SU-DHL-6 (cell line): Measurements from ENCODE around the gene ZNF83.
"Not testable (repeated sequence)": the region's sequence is repeated elsewhere in the genome, so short reads cannot be mapped to it uniquely, and the experiment has no call there.

Source experiments
- H2AFZ ChIP-seq: fragments of 200-600 bp; sonication (generic); 2 replicates; pipeline ENCODE4 v1.6.1; 2014; ENCODE audit warnings: low read depth, mild to moderate bottlenecking, moderate library complexity, mixed read lengths, antibody characterized with exemption, low read length; ENCODE audit not compliant: severe bottlenecking
- H3F3A ChIP-seq: fragments of 200-600 bp; shearing (Covaris generic); 2 replicates; pipeline ENCODE4 v1.6.0; 2016; ENCODE audit warnings: antibody characterized with exemption, mild to moderate bottlenecking; ENCODE audit not compliant: insufficient read depth
- H3K27ac ChIP-seq: fragments of 200-600 bp; sonication (generic); 2 replicates; pipeline ENCODE4 v1.5.1; 2016; ENCODE audit warnings: low read depth, mild to moderate bottlenecking, low read length, moderate library complexity, mixed read lengths
- H3K27me3 ChIP-seq: fragments of 200-600 bp; sonication (generic), shearing (Covaris generic); 2 replicates; pipeline ENCODE4 v1.6.0; 2014; ENCODE audit warnings: mild to moderate bottlenecking, low read length
- H3K36me3 ChIP-seq: fragments of 200-600 bp; sonication (generic); 2 replicates; pipeline ENCODE4 v1.6.1; 2014; ENCODE audit warnings: mild to moderate bottlenecking, low read length, mixed read lengths
- H3K4me2 ChIP-seq: fragments of 300-600, 200-600 bp; shearing (Covaris generic), sonication (generic); 2 replicates; pipeline ENCODE4 v1.6.0; 2014; ENCODE audit warnings: low read length, low read depth, mild to moderate bottlenecking; ENCODE audit not compliant: poor library complexity, severe bottlenecking
- H3K4me3 ChIP-seq: fragments of 200-600 bp; sonication (generic); 2 replicates; pipeline ENCODE4 v1.5.1; 2014; ENCODE audit warnings: antibody characterized with exemption, low read length, mild to moderate bottlenecking, mixed read lengths; ENCODE audit not compliant: insufficient read depth, poor library complexity, severe bottlenecking
- H3K79me2 ChIP-seq: fragments of 200-600 bp; sonication (generic); 2 replicates; pipeline ENCODE4 v1.6.1; 2014; ENCODE audit warnings: mild to moderate bottlenecking, low read length, moderate library complexity; ENCODE audit not compliant: insufficient read depth
- H3K9ac ChIP-seq: fragments of 200-600 bp; sonication (generic); 2 replicates; pipeline ENCODE4 v1.7.0; 2014; ENCODE audit warnings: mild to moderate bottlenecking, low read length
- H3K9me2 ChIP-seq: fragments of 200-600 bp; sonication (generic); replicated peaks from 2 replicates; pipeline ENCODE4 v1.6.1; 2014; ENCODE audit warnings: low read length; ENCODE audit not compliant: insufficient read depth
- H3K9me3 ChIP-seq: fragments of 200-600 bp; sonication (generic); 2 replicates; pipeline ENCODE4 v1.6.1; 2014; ENCODE audit warnings: low read length, mixed read lengths; ENCODE audit not compliant: insufficient read depth
- H4K20me1 ChIP-seq: fragments of 200-600 bp; sonication (generic); 2 replicates; pipeline ENCODE4 v1.6.1; 2014; ENCODE audit warnings: low read depth, mild to moderate bottlenecking, antibody characterized with exemption, low read length, moderate library complexity, mixed read lengths
- EZH2phosphoT487 ChIP-seq: fragments of 200-600 bp; sonication (generic), shearing (Covaris generic); conservative IDR thresholded peaks from 2 replicates; pipeline ENCODE4 v1.6.1; 2018; ENCODE audit warnings: mild to moderate bottlenecking, antibody characterized with exemption, low read length, moderate library complexity, mixed read lengths
- TF ChIP-seq, protein P1 (sequence below): fragments of 200-600 bp; sonication (generic); IDR thresholded peaks from one replicate; pipeline ENCODE4 v1.5.1; 2017; ENCODE audit warnings: antibody characterized with exemption, mild to moderate bottlenecking, low read length, moderate library complexity; ENCODE audit not compliant: insufficient read depth, poor library complexity, severe bottlenecking

The ZNF83 gene

GRCh38 chr19:52637718-52638585 lies at the start of gene ZNF83:
Gene ZNF83, minus strand, starts transcription at chr19:52638355.
- H3K27ac ChIP-seq: peak within 1 kb of the TSS; percentile 69

GRCh38 chr19:52687684-52688083 lies 49.5 kb upstream of the ZNF83 start:
- TF ChIP-seq EZH2phosphoT487: no peak
- TF ChIP-seq, protein P1, sequence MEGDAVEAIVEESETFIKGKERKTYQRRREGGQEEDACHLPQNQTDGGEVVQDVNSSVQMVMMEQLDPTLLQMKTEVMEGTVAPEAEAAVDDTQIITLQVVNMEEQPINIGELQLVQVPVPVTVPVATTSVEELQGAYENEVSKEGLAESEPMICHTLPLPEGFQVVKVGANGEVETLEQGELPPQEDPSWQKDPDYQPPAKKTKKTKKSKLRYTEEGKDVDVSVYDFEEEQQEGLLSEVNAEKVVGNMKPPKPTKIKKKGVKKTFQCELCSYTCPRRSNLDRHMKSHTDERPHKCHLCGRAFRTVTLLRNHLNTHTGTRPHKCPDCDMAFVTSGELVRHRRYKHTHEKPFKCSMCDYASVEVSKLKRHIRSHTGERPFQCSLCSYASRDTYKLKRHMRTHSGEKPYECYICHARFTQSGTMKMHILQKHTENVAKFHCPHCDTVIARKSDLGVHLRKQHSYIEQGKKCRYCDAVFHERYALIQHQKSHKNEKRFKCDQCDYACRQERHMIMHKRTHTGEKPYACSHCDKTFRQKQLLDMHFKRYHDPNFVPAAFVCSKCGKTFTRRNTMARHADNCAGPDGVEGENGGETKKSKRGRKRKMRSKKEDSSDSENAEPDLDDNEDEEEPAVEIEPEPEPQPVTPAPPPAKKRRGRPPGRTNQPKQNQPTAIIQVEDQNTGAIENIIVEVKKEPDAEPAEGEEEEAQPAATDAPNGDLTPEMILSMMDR: no peak
- Histone ChIP-seq H4K20me1 (no peaks in the 10 kb centered on the region), H3F3A (peaks cover 9% of the 10 kb centered on the region; the same call in 1 of the 2 replicates), H3K27me3 (no peaks in the 10 kb centered on the region), H3K9me3 (no peaks in the 10 kb centered on the region), H2AFZ (no peak overlapping the region), H3K9ac (no peak overlapping the region), H3K36me3 (no peaks in the 10 kb centered on the region; the same call in 1 of the 2 replicates), H3K4me3 (no peak overlapping the region), H3K79me2 (peaks cover 67% of the 10 kb centered on the region), H3K9me2 (no peaks in the 10 kb centered on the region), H3K4me2 (peak overlapping the region; percentile 85), H3K27ac (no peak overlapping the region)

More at GRCh38 chr19:52637718-52638585, at the start of gene ZNF83:
- TF ChIP-seq, protein P1: no peak
- no peak for TF ChIP-seq EZH2phosphoT487
- Histone ChIP-seq H3K4me3 (peak within 1 kb of the TSS; percentile 87), H3F3A (no peaks in the 10 kb centered on the region), H3K27me3 (no peaks in the 10 kb centered on the region), H3K9me3 (no peaks in the 10 kb centered on the region), H3K9me2 (no peaks in the 10 kb centered on the region), H3K79me2 (peaks cover 4% of the 10 kb centered on the region; the same call in 1 of the 2 replicates), H4K20me1 (no peaks in the 10 kb centered on the region), H3K4me2 (peak within 1 kb of the TSS; percentile 94), H3K36me3 (no peaks in the 10 kb centered on the region), H3K9ac (peak within 1 kb of the TSS; percentile 84), H2AFZ (peak within 1 kb of the TSS; percentile 76)

DNA sequence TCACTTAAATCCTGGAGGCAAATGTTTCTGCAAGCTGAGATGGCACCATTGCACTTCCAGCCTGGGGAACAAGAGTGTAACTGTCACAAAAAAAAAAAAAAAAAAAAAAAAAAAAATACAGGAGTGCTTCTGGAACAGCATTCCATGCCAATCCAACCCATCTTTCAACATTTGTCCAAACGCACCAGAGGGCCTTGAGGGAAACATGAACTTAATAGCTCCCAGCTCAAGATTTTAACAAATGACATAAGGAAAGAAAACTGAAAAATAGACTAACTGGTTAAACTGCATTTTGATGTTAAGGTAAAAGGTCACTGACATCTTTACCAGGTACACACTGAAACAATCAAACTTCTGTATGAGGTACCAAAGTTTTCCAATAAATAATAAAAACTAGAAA lies 47.7 kb upstream of the ZNF83 start:
- H3K4me2 ChIP-seq: no peak overlapping the region
- TF ChIP-seq EZH2phosphoT487: no peak
- peaks cover 86% of the 10 kb centered on the region for H3K79me2 ChIP-seq
- H3K36me3 ChIP-seq: no peaks in the 10 kb centered on the region; the same call in 1 of the 2 replicates
- no peak overlapping the region for H3K27ac ChIP-seq
- H3K27me3 ChIP-seq: no peaks in the 10 kb centered on the region
- no peaks in the 10 kb centered on the region for H3F3A ChIP-seq
- no peak overlapping the region for H2AFZ ChIP-seq
- H3K9me2 ChIP-seq: no peaks in the 10 kb centered on the region
- no peak overlapping the region for H3K9ac ChIP-seq
- H4K20me1 ChIP-seq: no peaks in the 10 kb centered on the region
- H3K9me3 ChIP-seq: no peaks in the 10 kb centered on the region
- no peak overlapping the region for H3K4me3 ChIP-seq

GRCh38 chr19:52681216-52681615 lies 43.1 kb upstream of the ZNF83 start:
- not testable (repeated sequence) for H3K9ac ChIP-seq, H3K4me2 ChIP-seq, H3K9me2 ChIP-seq, H3K36me3 ChIP-seq, H3K27me3 ChIP-seq, H2AFZ ChIP-seq, H3F3A ChIP-seq, H4K20me1 ChIP-seq, H3K9me3 ChIP-seq, H3K27ac ChIP-seq, H3K4me3 ChIP-seq
- peaks cover 88% of the 10 kb centered on the region for H3K79me2 ChIP-seq
